Measurements from ENCODE around the gene CFAP210. TPM values are rescaled to one million over a fixed set of nuclear protein-coding genes. Genes with fewer than 3 reads are reported as not detected.

CFAP210 gene
- total and polyA plus RNA-seq, 11 donors, result 0.11 TPM; not detected in 10

DNA sequence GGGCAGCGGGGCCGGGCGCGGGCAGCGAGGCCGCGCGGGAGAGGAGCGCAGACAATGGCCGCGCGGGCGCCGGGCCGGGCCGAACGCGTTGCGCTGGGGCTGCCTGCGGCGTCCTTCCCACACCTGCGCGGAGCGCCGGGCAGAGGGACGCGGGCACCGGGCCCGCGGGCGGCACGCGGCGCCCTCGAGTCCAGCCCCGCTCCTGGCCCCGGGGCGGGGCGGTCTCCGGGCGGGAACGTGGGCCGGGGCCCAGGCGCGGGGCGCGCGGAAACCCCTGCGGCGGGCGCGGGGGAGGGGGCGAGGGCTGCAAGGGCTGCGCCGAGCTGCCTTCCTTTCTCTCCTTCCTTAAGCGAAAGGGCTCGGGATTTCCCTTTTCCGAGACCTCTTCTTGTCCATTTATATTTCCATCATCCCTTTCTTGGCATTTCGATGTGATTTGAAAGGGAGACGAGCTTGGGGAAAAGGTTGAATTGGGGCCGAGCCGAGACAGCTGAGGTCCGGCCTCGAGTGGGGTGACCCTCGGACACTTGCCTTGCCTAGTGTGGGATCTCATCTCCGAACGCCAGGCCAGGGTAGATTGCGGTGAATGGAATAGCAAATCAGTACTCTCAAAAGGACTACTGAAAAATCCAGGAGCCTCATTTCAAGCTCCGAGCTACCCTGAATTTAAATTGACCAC, 40.1 kb upstream of the CFAP210 start:
- TF ChIP-seq, protein P1, sequence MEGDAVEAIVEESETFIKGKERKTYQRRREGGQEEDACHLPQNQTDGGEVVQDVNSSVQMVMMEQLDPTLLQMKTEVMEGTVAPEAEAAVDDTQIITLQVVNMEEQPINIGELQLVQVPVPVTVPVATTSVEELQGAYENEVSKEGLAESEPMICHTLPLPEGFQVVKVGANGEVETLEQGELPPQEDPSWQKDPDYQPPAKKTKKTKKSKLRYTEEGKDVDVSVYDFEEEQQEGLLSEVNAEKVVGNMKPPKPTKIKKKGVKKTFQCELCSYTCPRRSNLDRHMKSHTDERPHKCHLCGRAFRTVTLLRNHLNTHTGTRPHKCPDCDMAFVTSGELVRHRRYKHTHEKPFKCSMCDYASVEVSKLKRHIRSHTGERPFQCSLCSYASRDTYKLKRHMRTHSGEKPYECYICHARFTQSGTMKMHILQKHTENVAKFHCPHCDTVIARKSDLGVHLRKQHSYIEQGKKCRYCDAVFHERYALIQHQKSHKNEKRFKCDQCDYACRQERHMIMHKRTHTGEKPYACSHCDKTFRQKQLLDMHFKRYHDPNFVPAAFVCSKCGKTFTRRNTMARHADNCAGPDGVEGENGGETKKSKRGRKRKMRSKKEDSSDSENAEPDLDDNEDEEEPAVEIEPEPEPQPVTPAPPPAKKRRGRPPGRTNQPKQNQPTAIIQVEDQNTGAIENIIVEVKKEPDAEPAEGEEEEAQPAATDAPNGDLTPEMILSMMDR (IDR thresholded peaks at IDR 0.05), result no peak
- no peak for TF ChIP-seq POLR2A (IDR thresholded peaks at IDR 0.05)
- 1 to 5% (median 2%) methylated on average over 21 to 69 of the region's 69 CpGs for WGBS, 4 donors
- peak overlapping the region; percentile 39 to 77 (median 72) for H3K4me3 ChIP-seq
- no peaks in the 10 kb centered on the region for H3K9me3 ChIP-seq
- peak in 2 of 4 donors; percentile 29 to 57 for ATAC-seq
- peaks cover 0 to 15% (median 6%) of the 10 kb centered on the region in 12 donors for H3K4me1 ChIP-seq
- intact Hi-C loops (cut with DNase I), result no loop called here
- peak in 2 of 5 donors; percentile 19 to 32 for DNase-seq
- peak overlapping the region in 9 of 12 donors; percentile 20 to 72 (median 55) for H3K27ac ChIP-seq
- no peaks in the 10 kb centered on the region for H3K27me3 ChIP-seq
- no peaks in the 10 kb centered on the region for H3K36me3 ChIP-seq

DNA sequence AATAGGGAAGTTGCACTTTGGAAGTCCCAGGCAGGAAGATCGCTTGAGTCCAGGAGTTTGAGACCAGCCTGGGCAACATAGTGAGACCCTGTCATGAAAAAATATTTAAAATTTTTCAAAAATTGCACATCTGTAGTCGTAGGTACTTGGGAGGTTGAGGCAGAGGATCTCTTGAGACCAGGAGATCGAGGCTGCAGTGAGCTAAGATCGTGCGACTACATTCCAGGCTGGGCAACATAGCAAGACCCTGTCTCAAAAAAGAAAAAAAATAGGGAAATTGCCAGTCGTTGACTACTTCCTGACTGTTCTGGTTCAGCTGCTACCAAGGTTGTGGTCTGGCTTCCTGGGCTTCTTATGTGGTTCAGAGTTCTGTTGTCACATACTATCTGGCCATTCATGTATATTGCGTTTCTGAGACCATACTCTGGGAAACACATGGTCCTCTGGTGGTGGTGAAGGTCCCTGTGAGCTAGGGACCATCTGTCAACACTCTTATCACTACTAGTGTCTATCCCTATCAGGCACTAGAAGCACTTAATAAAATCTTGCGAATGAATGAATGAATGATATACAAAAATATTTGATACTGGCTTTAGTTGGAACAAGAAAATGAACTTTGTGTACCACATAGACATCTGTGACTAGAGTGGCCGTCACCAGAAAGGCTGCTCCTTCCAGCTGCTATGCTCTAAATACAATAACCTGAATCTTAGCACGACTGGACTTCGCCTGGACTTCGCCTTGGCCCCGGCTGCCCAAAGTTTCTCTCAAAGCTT, 38.6 kb upstream of the CFAP210 start:
- Histone ChIP-seq H3K4me1 (peaks cover 0 to 15% (median 6%) of the 10 kb centered on the region in 12 donors), H3K9me3 (no peaks in the 10 kb centered on the region), H3K27me3 (no peaks in the 10 kb centered on the region), H3K36me3 (no peaks in the 10 kb centered on the region), H3K27ac (peak overlapping the region in 9 of 12 donors; percentile 14 to 83 (median 55)), H3K4me3 (peak overlapping the region in 11 of 12 donors; percentile 55 to 77 (median 72))
- TF ChIP-seq POLR2A (IDR thresholded peaks at IDR 0.05), result no peak
- TF ChIP-seq, protein P1 (IDR thresholded peaks at IDR 0.05), result no peak
- DNase-seq, result no peak
- 42 to 45% (median 44%) methylated on average over 13 of the region's 13 CpGs for WGBS, 4 donors
- ATAC-seq, result peak; percentile 9 to 40 (median 34)
- intact Hi-C loops (cut with DNase I), result no loop called here

DNA sequence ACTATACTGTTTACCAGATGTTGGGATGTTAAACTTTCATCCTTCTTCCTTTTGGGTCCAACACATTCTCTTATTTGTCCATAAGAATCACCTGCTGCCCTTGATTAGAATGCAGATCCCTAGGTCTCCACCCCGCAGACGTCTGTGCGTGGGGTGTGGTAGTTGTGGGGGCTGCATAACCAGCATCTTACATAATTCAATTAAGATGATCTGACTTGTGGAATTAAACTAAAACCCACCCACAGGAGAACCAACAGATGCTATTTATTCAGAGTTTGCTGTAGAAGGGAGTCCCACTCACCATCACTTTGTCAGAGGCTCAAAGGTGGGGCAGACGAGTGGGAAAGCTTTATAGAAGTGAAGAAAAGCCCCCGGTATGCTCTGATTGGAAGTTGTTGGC, 37.9 kb upstream of the CFAP210 start:
- no peak for TF ChIP-seq POLR2A (IDR thresholded peaks at IDR 0.05)
- TF ChIP-seq, protein P1 (IDR thresholded peaks at IDR 0.05), result no peak
- H3K27me3 ChIP-seq, result no peaks in the 10 kb centered on the region
- DNase-seq (no peak), ATAC-seq (no peak)
- no peak overlapping the region for H3K4me3 ChIP-seq
- H3K36me3 ChIP-seq, result no peaks in the 10 kb centered on the region
- intact Hi-C loops (cut with DNase I), result no loop called here
- H3K9me3 ChIP-seq, result no peaks in the 10 kb centered on the region
- peaks cover 0 to 15% (median 6%) of the 10 kb centered on the region in 12 donors for H3K4me1 ChIP-seq
- peak overlapping the region in 1 of 12 donors; percentile 83 for H3K27ac ChIP-seq
- 52 to 63% (median 57%) methylated on average over 5 of the region's 5 CpGs for WGBS, 4 donors

DNA sequence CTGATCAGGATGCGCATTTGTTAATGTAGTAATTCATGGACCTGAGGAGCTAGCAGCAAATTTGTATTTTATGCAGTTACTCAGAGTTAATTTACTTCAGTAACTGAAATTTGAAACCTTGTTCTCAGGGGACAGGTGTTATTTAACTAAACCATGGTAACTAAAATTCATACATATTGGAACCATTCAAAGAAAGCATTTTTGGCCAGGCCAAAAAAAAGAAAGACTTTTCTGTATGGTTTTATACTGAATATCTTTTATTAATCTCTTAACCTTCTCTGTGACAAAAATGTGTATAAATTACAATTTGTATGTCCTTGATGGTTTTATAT, 35.0 kb upstream of the CFAP210 start:
- Histone ChIP-seq H3K36me3 (no peaks in the 10 kb centered on the region), H3K9me3 (no peaks in the 10 kb centered on the region), H3K27me3 (no peaks in the 10 kb centered on the region), H3K4me1 (peaks cover 0 to 8% (median 3%) of the 10 kb centered on the region in 12 donors), H3K27ac (no peak overlapping the region), H3K4me3 (no peak overlapping the region)
- intact Hi-C loops (cut with DNase I), result no loop called here
- ATAC-seq (no peak), DNase-seq (no peak)
- WGBS, 4 donors, result 89 to 100% (median 99%) methylated on average over 1 of the region's 1 CpG
- TF ChIP-seq, protein P1 (IDR thresholded peaks at IDR 0.05), result no peak
- TF ChIP-seq POLR2A (IDR thresholded peaks at IDR 0.05), result no peak

Measured in heart left ventricle (tissue), 16 donors.